HepG2 (cell line): ENCODE results near the gene PAK1IP1. TPM values are rescaled to one million over a fixed set of nuclear protein-coding genes. Genes with fewer than 3 reads are reported as not detected.
A peak's percentile ranks its signal among the peaks of the same experiment; 100 is the strongest.

ENCODE experiments used
- ATF1 ChIP-seq: IDR thresholded peaks from 2 replicates; pipeline ENCODE4 v1.6.1; 2016; ENCODE audit warnings: mild to moderate bottlenecking, control low read depth
- CHCHD3 ChIP-seq: sonication (generic); formaldehyde crosslinking; IDR thresholded peaks from 2 replicates; pipeline ENCODE4 v1.8.0; 2022; ENCODE audit warnings: mild to moderate bottlenecking, missing genetic modification reagents, moderate library complexity
- E2F5 ChIP-seq: sonication (generic); formaldehyde crosslinking; conservative IDR thresholded peaks from 2 replicates; pipeline ENCODE4 v1.4.0; 2020; ENCODE audit warnings: missing genetic modification reagents
- HOXA7 ChIP-seq: sonication (generic); formaldehyde crosslinking; IDR thresholded peaks from 2 replicates; pipeline ENCODE4 v1.8.1; 2022; ENCODE audit warnings: mild to moderate bottlenecking, missing genetic modification reagents, moderate library complexity
- IKZF4 ChIP-seq: sonication (generic); formaldehyde crosslinking; IDR thresholded peaks from 2 replicates; pipeline ENCODE4 v1.5.1; 2020; ENCODE audit warnings: borderline replicate concordance, mild to moderate bottlenecking, low read depth, missing genetic modification reagents; ENCODE audit errors: not compliant biosample characterization
- KDM6A ChIP-seq: IDR thresholded peaks from 2 replicates; pipeline ENCODE4 v1.6.1; 2016; ENCODE audit warnings: low read depth
- NFAT5 ChIP-seq: sonication (generic); formaldehyde crosslinking; IDR thresholded peaks from 2 replicates; pipeline ENCODE4 v1.4.0; 2020; ENCODE audit warnings: missing genetic modification reagents
- PBX2 ChIP-seq: IDR thresholded peaks from 2 replicates; pipeline ENCODE4 v1.6.1; 2016; ENCODE audit warnings: control low read depth
- PCBP2 ChIP-seq: fragments of 200-400 bp; formaldehyde crosslinking; optimal IDR thresholded peaks from 2 replicates; pipeline ENCODE3; 2018; ENCODE audit warnings: low read length, low read depth; ENCODE audit not compliant: poor library complexity, severe bottlenecking
- PHF21A ChIP-seq: sonication (generic); formaldehyde crosslinking; IDR thresholded peaks from 2 replicates; pipeline ENCODE4 v1.5.0; 2020; ENCODE audit warnings: mild to moderate bottlenecking, missing genetic modification reagents
- SP4 ChIP-seq: sonication (generic); formaldehyde crosslinking; IDR thresholded peaks from 2 replicates; pipeline ENCODE4 v1.8.1; 2023; ENCODE audit warnings: mild to moderate bottlenecking, missing genetic modification reagents
- ZBTB38 ChIP-seq: sonication (generic); formaldehyde crosslinking; IDR thresholded peaks from 2 replicates; pipeline ENCODE4 v1.5.1; 2020; ENCODE audit warnings: mild to moderate bottlenecking, missing genetic modification reagents
- ZNF282 ChIP-seq: fragments of 450-650 bp; IDR thresholded peaks from 2 replicates; pipeline ENCODE4 v1.6.1; 2018; ENCODE audit not compliant: partially characterized antibody
- ZNF317 ChIP-seq: sonication (generic); formaldehyde crosslinking; IDR thresholded peaks from 2 replicates; pipeline ENCODE4 v1.5.0; 2020; ENCODE audit warnings: mild to moderate bottlenecking, missing genetic modification reagents
- ZNF33A ChIP-seq: sonication (generic); formaldehyde crosslinking; IDR thresholded peaks from 2 replicates; pipeline ENCODE4 v1.5.1; 2020; ENCODE audit warnings: missing genetic modification reagents, mild to moderate bottlenecking, moderate library complexity, borderline replicate concordance
- ZNF451 ChIP-seq: sonication (generic); formaldehyde crosslinking; IDR thresholded peaks from 2 replicates; pipeline ENCODE4 v1.5.0; 2020; ENCODE audit warnings: mild to moderate bottlenecking, missing genetic modification reagents
- ZNF543 ChIP-seq: sonication (generic); formaldehyde crosslinking; IDR thresholded peaks from 2 replicates; pipeline ENCODE4 v1.4.0; 2020; ENCODE audit warnings: mild to moderate bottlenecking, missing genetic modification reagents
- ZNF614 ChIP-seq: IDR thresholded peaks from 2 replicates; pipeline ENCODE4 v1.6.1; 2018; ENCODE audit warnings: missing biosample characterization, missing genetic modification reagents, inconsistent platforms, borderline replicate concordance
- ZNF674 ChIP-seq: sonication (generic); formaldehyde crosslinking; IDR thresholded peaks from 2 replicates; pipeline ENCODE4 v1.5.0; 2020; ENCODE audit warnings: low read depth, mild to moderate bottlenecking, missing genetic modification reagents
- polyA plus RNA-seq, 8 experiments: library from polyadenylated mRNA; depleted of rRNA in 3 of 8; stranded (reverse) in 7 of 8; unstranded in 1 of 8; fragments of >200 nt; fragmentation: Illumina TruSeq in 4 of 8; extraction: Trizol in 4 of 8; gene quantifications; 2 replicates each; pipeline versions ENCODE4 v1.2.1 to v1.2.3, GENCODE V29; 2011 to 2016; ENCODE audit warnings: low read depth in 4 of 8, missing spikeins in 1 of 8, mixed read lengths in 1 of 8; ENCODE audit not compliant: insufficient read depth in 1 of 8
- total RNA-seq, 5 experiments: library from RNA; depleted of rRNA; stranded (reverse); fragments of >200 nt; fragmentation: Illumina TruSeq; extraction: Trizol; gene quantifications; 2 replicates each; pipeline ENCODE4 v1.2.3, GENCODE V29; 2016; ENCODE audit warnings: low read depth in 1 of 5

Gene PAK1IP1
- total and polyA plus RNA-seq, 2 of the 13 experiments (the other 11 are each of a cell fraction or from before 2014, with no cell fraction given) = 23.4 to 66.2 TPM

- TF ChIP-seq ATF1 = peak; percentile 100
- TF ChIP-seq PHF21A (CRISPR knock-in tag) = peak; percentile 92
- TF ChIP-seq ZNF282 = no peak
- no peak for TF ChIP-seq KDM6A (CRISPR knock-in tag)
- 0 out of 2 replicates have a peak, but pooled peaks have one; percentile 50 for TF ChIP-seq ZNF674
- TF ChIP-seq HOXA7 = no peak
- TF ChIP-seq IKZF4 = no peak
- 0 out of 2 replicates have a peak, but pooled peaks have one; percentile 63 for TF ChIP-seq ZNF614
- TF ChIP-seq E2F5 = no peak
- peak; percentile 79; the same call in 1 of the 2 replicates for TF ChIP-seq SP4 (CRISPR knock-in tag)
- no peak for TF ChIP-seq CHCHD3 (CRISPR knock-in tag)
- peak; percentile 53; the same call in 1 of the 2 replicates for TF ChIP-seq ZNF33A (CRISPR knock-in tag)
- TF ChIP-seq ZNF543 = 0 out of 2 replicates have a peak, but pooled peaks have one; percentile 39
- TF ChIP-seq NFAT5 (CRISPR knock-in tag) = no peak
- peak; percentile 67; the same call in 1 of the 2 replicates for TF ChIP-seq ZBTB38 (CRISPR knock-in tag)
- 0 out of 2 replicates have a peak, but pooled peaks have one; percentile 21 for TF ChIP-seq ZNF451 (CRISPR knock-in tag)
- TF ChIP-seq PCBP2 = peak; percentile 43
- TF ChIP-seq ZNF317 = peak; percentile 74
- peak; percentile 74 for TF ChIP-seq PBX2
Observed at GRCh38 chr6:10694302-10695085, at the start of gene PAK1IP1, which contains the start of gene C6orf52 (continued).
